ENCODE results near the gene LMX1A. TPM values are rescaled to one million over a fixed set of nuclear protein-coding genes. Genes with fewer than 3 reads are reported as not detected.

Gene LMX1A
- total RNA-seq, 1 donor from 2014 or later = 0.21 TPM

GRCh38 chr1:165383599-165384405 is 27.3 kb upstream of the LMX1A start:
- Histone ChIP-seq H3K27me3 (ENCODE audit: low read depth) (peaks cover 7% of the 10 kb centered on the region), H3K9me3 (no peaks in the 10 kb centered on the region), H3K4me1 (peaks cover 5% of the 10 kb centered on the region), H3K4me3 (no peak overlapping the region), H3K36me3 (no peaks in the 10 kb centered on the region), H3K27ac (no peak overlapping the region)
- ATAC-seq (no peak), DNase-seq (no peak)
- no peak for TF ChIP-seq CTCF (IDR thresholded peaks at IDR 0.05)
- intact Hi-C loops (cut with DNase I) = no loop called here

GRCh38 chr1:165383067-165383466 is 26.6 kb upstream of the LMX1A start:
- DNase-seq = no peak
- no peak for TF ChIP-seq CTCF (IDR thresholded peaks at IDR 0.05)
- peak; percentile 35 to 51 for ATAC-seq
- Histone ChIP-seq H3K36me3 (no peaks in the 10 kb centered on the region), H3K4me3 (no peak overlapping the region), H3K27me3 (ENCODE audit: low read depth) (peaks cover 7% of the 10 kb centered on the region), H3K27ac (no peak overlapping the region), H3K4me1 (peaks cover 5% of the 10 kb centered on the region), H3K9me3 (no peaks in the 10 kb centered on the region)
- intact Hi-C loops (cut with DNase I) = no loop called here

GRCh38 chr1:165381745-165382505 is 25.4 kb upstream of the LMX1A start:
- peaks cover 7% of the 10 kb centered on the region for H3K27me3 ChIP-seq (ENCODE audit: low read depth)
- no peak for ATAC-seq
- TF ChIP-seq CTCF (IDR thresholded peaks at IDR 0.05) = no peak
- intact Hi-C loops (cut with DNase I) = no loop called here
- no peaks in the 10 kb centered on the region for H3K9me3 ChIP-seq
- no peak overlapping the region for H3K4me3 ChIP-seq
- H3K4me1 ChIP-seq = peaks cover 5% of the 10 kb centered on the region
- no peak overlapping the region for H3K27ac ChIP-seq
- DNase-seq = no peak
- no peaks in the 10 kb centered on the region for H3K36me3 ChIP-seq

GRCh38 chr1:165376811-165377311 is 20.3 kb upstream of the LMX1A start:
- peak overlapping the region; percentile 53 for H3K4me3 ChIP-seq
- TF ChIP-seq CTCF (IDR thresholded peaks at IDR 0.05) = no peak
- no peaks in the 10 kb centered on the region for H3K36me3 ChIP-seq
- DNase-seq = no peak
- no peak for ATAC-seq
- peaks cover 17% of the 10 kb centered on the region for H3K4me1 ChIP-seq
- no peaks in the 10 kb centered on the region for H3K9me3 ChIP-seq
- intact Hi-C loops (cut with DNase I) = no loop called here
- peak overlapping the region; percentile 82 for H3K27ac ChIP-seq
- peaks cover 15% of the 10 kb centered on the region for H3K27me3 ChIP-seq (ENCODE audit: low read depth)

GRCh38 chr1:165376041-165376810 is 19.7 kb upstream of the LMX1A start:
- Histone ChIP-seq H3K27me3 (ENCODE audit: low read depth) (peaks cover 15% of the 10 kb centered on the region), H3K4me3 (peak overlapping the region; percentile 53), H3K4me1 (peaks cover 17% of the 10 kb centered on the region), H3K27ac (peak overlapping the region; percentile 82), H3K9me3 (no peaks in the 10 kb centered on the region), H3K36me3 (no peaks in the 10 kb centered on the region)
- ATAC-seq (peak; percentile 84 to 91), DNase-seq (peak; percentile 70)
- TF ChIP-seq CTCF (IDR thresholded peaks at IDR 0.05) = no peak
- intact Hi-C loops (cut with DNase I) = no loop called here
